HepG2 (cell line): Measurements from ENCODE around the gene GOLGA7B. TPM values are rescaled to one million over a fixed set of nuclear protein-coding genes. Genes with fewer than 3 reads are reported as not detected.

Experiments used
- ATAC-seq: fragments of 200-7000 bp; cut with Tn5 transposase; 3 replicates; pipeline ENCODE4 v1.9.1; 2020; ENCODE audit warnings: mild to moderate bottlenecking, moderate library complexity
- BruUV-seq: library from RNA; stranded (reverse); fragments of 400-500 nt; replicated peaks from 2 replicates; lab custom pipeline; 2021; lab: Mats Ljungman, UMichigan
- CTCF ChIA-PET: fragments of 300-600 bp; formaldehyde crosslinking; extraction: SDS; loops from one replicate; lab custom pipeline; 2021; ENCODE audit warnings: low total read pairs, inconsistent platforms, low intra/inter-chr PET ratio; lab: Yijun Ruan, JAX
- POLR2A ChIA-PET: fragments of 350-600 bp; sonication (Branson Sonifier 250); formaldehyde crosslinking; loops from one replicate; lab custom pipeline; 2020; ENCODE audit warnings: antibody characterized with exemption, inconsistent platforms; lab: Yijun Ruan, JAX
- DNase-seq: peaks from one replicate; pipeline ENCODE4 v3.0.0-alpha.2; 2015; ENCODE audit warnings: low spot score
- FAIRE-seq: peaks from 3 replicates; lab custom pipeline; 2011; peaks lifted over from hg19 to GRCh38; lab: Jason Lieb, UNC
- H2AFZ ChIP-seq: one replicate; pipeline ENCODE4 v1.6.1; 2011; ENCODE audit warnings: low read length, inconsistent platforms
- H3K27ac ChIP-seq: fragments of 300-600 bp; 3 replicates; pipeline ENCODE4 v1.8.0; 2011; ENCODE audit warnings: mixed run types, mild to moderate bottlenecking, mixed read lengths, low read length, inconsistent platforms; ENCODE audit not compliant: insufficient read depth; ENCODE audit errors: extremely low read length
- H3K27me3 ChIP-seq, 2 experiments: fragments of 200-600 bp in 1 of 2; 2 replicates in 1 of 2; 3 replicates in 1 of 2; pipeline versions ENCODE4 v1.6.0 to v1.8.0; 2011; ENCODE audit warnings: low read length in 2 of 2, mild to moderate bottlenecking in 2 of 2, moderate library complexity in 2 of 2, inconsistent platforms in 1 of 2; ENCODE audit not compliant: insufficient read depth in 2 of 2, control insufficient read depth in 1 of 2
- H3K36me3 ChIP-seq, 2 experiments: fragments of 200-600 bp in 1 of 2; replicated peaks in 1 of 2; 2 replicates in 1 of 2; 3 replicates in 1 of 2; pipeline versions ENCODE4 v1.5.1 to v1.8.0; 2011; ENCODE audit warnings: low read length in 2 of 2, inconsistent platforms in 1 of 2; ENCODE audit not compliant: insufficient read depth in 2 of 2, control insufficient read depth in 1 of 2
- H3K4me1 ChIP-seq: 2 replicates; pipeline ENCODE4 v1.5.1; 2012; ENCODE audit warnings: low read length, inconsistent platforms; ENCODE audit not compliant: insufficient read depth
- H3K4me2 ChIP-seq: 2 replicates; pipeline ENCODE4 v1.6.0; 2011; ENCODE audit warnings: low read depth, low read length, inconsistent platforms
- H3K4me3 ChIP-seq, 3 experiments: fragments of 200-600 bp in 1 of 3; sonication (generic), shearing (Covaris generic) in 1 of 3; replicated peaks in 1 of 3; 2 replicates each; pipeline ENCODE4 v1.5.1; 2011 to 2016; ENCODE audit warnings: low read length in 3 of 3, inconsistent platforms in 2 of 3, low read depth in 2 of 3, mild to moderate bottlenecking in 2 of 3, control low read depth in 1 of 3, mixed read lengths in 1 of 3; ENCODE audit not compliant: insufficient read depth in 1 of 3
- H3K79me2 ChIP-seq: one replicate; pipeline ENCODE4 v1.6.1; 2011; ENCODE audit warnings: low read length, inconsistent platforms; ENCODE audit not compliant: insufficient read depth
- H3K9ac ChIP-seq: 2 replicates; pipeline ENCODE4 v1.6.0; 2011; ENCODE audit warnings: mild to moderate bottlenecking, low read depth, low read length, inconsistent platforms; ENCODE audit not compliant: insufficient read depth
- H3K9me3 ChIP-seq: 2 replicates; pipeline ENCODE4 v1.5.1; 2012; ENCODE audit warnings: mild to moderate bottlenecking, low read length
- H4K20me1 ChIP-seq: 2 replicates; pipeline ENCODE4 v1.6.0; 2011; ENCODE audit warnings: inconsistent platforms, mild to moderate bottlenecking, low read length, moderate library complexity; ENCODE audit not compliant: insufficient read depth
- KDM1A ChIP-seq: IDR thresholded peaks from 2 replicates; pipeline ENCODE4 v1.6.1; 2016; ENCODE audit warnings: missing compliant biosample characterization
- TEAD3 ChIP-seq: optimal IDR thresholded peaks from 2 replicates; pipeline ENCODE3; 2016; ENCODE audit warnings: borderline replicate concordance
- ZNF10 ChIP-seq: sonication (generic); formaldehyde crosslinking; IDR thresholded peaks from 2 replicates; pipeline ENCODE4 v1.4.0; 2020; ENCODE audit warnings: mild to moderate bottlenecking, low read depth, missing genetic modification reagents, borderline replicate concordance
- ZNF12 ChIP-seq: sonication (generic); formaldehyde crosslinking; IDR thresholded peaks from 2 replicates; pipeline ENCODE4 v1.5.0; 2020; ENCODE audit warnings: missing genetic modification reagents
- ZNF333 ChIP-seq: sonication (generic); formaldehyde crosslinking; IDR thresholded peaks from 2 replicates; pipeline ENCODE4 v1.4.0; 2020; ENCODE audit warnings: mild to moderate bottlenecking, missing genetic modification reagents, borderline replicate concordance
- WGBS: methylation state at CpG from one replicate; pipeline ENCODE4 v1.1.6; 2017; ENCODE audit warnings: low lambda C conversion rate; 5-methylcytosine and 5-hydroxymethylcytosine counted together
- in situ Hi-C: cut with HindIII; loops from 2 replicates; pipeline ENCODE4 v1.10.0; 2017; ENCODE audit warnings: low pct_unique_long_range_greater_than_20kb; ENCODE audit not compliant: extremely low pct_ligation_motif_present
- intact Hi-C: fragments of 100-400 bp; cut with micrococcal nuclease; formaldehyde crosslinking; loops from one replicate; pipeline ENCODE4 v1.10.0; 2022; ENCODE audit not compliant: unreplicated experiment
- polyA plus RNA-seq, 8 experiments: library from polyadenylated mRNA; depleted of rRNA in 3 of 8; stranded (reverse) in 7 of 8; unstranded in 1 of 8; fragments of >200 nt; fragmentation: Illumina TruSeq in 4 of 8; extraction: Trizol in 4 of 8; gene quantifications; 2 replicates each; pipeline versions ENCODE4 v1.2.1 to v1.2.3, GENCODE V29; 2011 to 2016; ENCODE audit warnings: low read depth in 4 of 8, missing spikeins in 1 of 8, mixed read lengths in 1 of 8; ENCODE audit not compliant: insufficient read depth in 1 of 8
- total RNA-seq, 5 experiments: library from RNA; depleted of rRNA; stranded (reverse); fragments of >200 nt; fragmentation: Illumina TruSeq; extraction: Trizol; gene quantifications; 2 replicates each; pipeline ENCODE4 v1.2.3, GENCODE V29; 2016; ENCODE audit warnings: low read depth in 1 of 5
- TF ChIP-seq, protein P1 (sequence below): sonication (generic); formaldehyde crosslinking; IDR thresholded peaks from 2 replicates; pipeline ENCODE4 v1.9.0; 2021; ENCODE audit warnings: missing genetic modification reagents, borderline replicate concordance
- TF ChIP-seq, protein P2 (sequence below): sonication (generic); formaldehyde crosslinking; IDR thresholded peaks from 2 replicates; pipeline ENCODE4 v1.5.0; 2020; ENCODE audit warnings: mild to moderate bottlenecking, missing genetic modification reagents, borderline replicate concordance
- TF ChIP-seq, protein P3 (sequence below): IDR thresholded peaks from 2 replicates; pipeline ENCODE4 v1.6.1; 2016; ENCODE audit warnings: low read depth, missing genetic modification reagents, missing compliant biosample characterization

Gene GOLGA7B
- total and polyA plus RNA-seq, 2 of the 13 experiments (the other 11 are each of a cell fraction or from before 2014, with no cell fraction given): not detected

DNA sequence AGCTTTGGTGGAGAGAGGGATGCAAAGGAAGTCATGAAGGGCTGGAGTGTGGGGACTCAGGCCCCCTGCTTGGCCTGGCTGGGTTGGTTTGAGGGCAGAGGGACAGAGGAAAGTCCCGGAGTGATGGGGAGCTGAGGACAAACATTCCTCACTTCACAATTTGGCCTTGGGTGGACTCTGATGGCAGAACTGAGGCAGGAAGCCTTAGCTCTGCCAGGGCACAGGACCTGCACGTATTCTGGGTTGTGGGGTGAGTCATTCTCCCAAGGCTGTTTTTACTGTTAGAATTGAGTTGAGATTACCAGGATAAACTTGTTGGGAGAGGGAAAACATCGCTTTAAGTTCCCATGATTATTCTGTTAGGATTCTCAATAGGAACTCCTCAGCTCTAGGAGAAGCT lies 2.6 kb downstream of the GOLGA7B start:
- H3K4me1 ChIP-seq: no peaks in the 10 kb centered on the region
- in situ Hi-C loops: no loop called here
- no peak overlapping the region for H2AFZ ChIP-seq

More for the DNA sequence above, 2.6 kb downstream of the GOLGA7B start:
- H4K20me1 ChIP-seq: 0 out of 2 replicates have a peak, but pooled peaks cover 3% of the 10 kb centered on the region
- DNase-seq (no peak), FAIRE-seq (no peak), ATAC-seq (no peak)
- ChIA-PET POLR2A (no interaction called here), CTCF (no interaction called here)
- H3K9me3 ChIP-seq: no peaks in the 10 kb centered on the region
- no peak overlapping the region for H3K9ac ChIP-seq
- H3K4me3 ChIP-seq: no peak overlapping the region
- peaks cover 0 to 22% of the 10 kb centered on the region in 2 experiments; a peak in 3 of 5 replicates for H3K27me3 ChIP-seq
- H3K4me2 ChIP-seq: no peak overlapping the region
- no peaks in the 10 kb centered on the region for H3K79me2 ChIP-seq
- no TSS peak for BruUV-seq
- no peak overlapping the region for H3K27ac ChIP-seq
- H3K36me3 ChIP-seq: no peaks in the 10 kb centered on the region
- WGBS: 1% methylated on average over 3 of the region's 3 CpGs
- intact Hi-C loops: no loop called here
- TF ChIP-seq, protein P1, sequence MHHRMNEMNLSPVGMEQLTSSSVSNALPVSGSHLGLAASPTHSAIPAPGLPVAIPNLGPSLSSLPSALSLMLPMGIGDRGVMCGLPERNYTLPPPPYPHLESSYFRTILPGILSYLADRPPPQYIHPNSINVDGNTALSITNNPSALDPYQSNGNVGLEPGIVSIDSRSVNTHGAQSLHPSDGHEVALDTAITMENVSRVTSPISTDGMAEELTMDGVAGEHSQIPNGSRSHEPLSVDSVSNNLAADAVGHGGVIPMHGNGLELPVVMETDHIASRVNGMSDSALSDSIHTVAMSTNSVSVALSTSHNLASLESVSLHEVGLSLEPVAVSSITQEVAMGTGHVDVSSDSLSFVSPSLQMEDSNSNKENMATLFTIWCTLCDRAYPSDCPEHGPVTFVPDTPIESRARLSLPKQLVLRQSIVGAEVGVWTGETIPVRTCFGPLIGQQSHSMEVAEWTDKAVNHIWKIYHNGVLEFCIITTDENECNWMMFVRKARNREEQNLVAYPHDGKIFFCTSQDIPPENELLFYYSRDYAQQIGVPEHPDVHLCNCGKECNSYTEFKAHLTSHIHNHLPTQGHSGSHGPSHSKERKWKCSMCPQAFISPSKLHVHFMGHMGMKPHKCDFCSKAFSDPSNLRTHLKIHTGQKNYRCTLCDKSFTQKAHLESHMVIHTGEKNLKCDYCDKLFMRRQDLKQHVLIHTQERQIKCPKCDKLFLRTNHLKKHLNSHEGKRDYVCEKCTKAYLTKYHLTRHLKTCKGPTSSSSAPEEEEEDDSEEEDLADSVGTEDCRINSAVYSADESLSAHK (CRISPR knock-in tag): no peak
- TF ChIP-seq KDM1A (CRISPR knock-in tag): no peak
- TF ChIP-seq ZNF333 (CRISPR knock-in tag): no peak
- no peak for TF ChIP-seq ZNF12 (CRISPR knock-in tag)
- TF ChIP-seq, protein P2, sequence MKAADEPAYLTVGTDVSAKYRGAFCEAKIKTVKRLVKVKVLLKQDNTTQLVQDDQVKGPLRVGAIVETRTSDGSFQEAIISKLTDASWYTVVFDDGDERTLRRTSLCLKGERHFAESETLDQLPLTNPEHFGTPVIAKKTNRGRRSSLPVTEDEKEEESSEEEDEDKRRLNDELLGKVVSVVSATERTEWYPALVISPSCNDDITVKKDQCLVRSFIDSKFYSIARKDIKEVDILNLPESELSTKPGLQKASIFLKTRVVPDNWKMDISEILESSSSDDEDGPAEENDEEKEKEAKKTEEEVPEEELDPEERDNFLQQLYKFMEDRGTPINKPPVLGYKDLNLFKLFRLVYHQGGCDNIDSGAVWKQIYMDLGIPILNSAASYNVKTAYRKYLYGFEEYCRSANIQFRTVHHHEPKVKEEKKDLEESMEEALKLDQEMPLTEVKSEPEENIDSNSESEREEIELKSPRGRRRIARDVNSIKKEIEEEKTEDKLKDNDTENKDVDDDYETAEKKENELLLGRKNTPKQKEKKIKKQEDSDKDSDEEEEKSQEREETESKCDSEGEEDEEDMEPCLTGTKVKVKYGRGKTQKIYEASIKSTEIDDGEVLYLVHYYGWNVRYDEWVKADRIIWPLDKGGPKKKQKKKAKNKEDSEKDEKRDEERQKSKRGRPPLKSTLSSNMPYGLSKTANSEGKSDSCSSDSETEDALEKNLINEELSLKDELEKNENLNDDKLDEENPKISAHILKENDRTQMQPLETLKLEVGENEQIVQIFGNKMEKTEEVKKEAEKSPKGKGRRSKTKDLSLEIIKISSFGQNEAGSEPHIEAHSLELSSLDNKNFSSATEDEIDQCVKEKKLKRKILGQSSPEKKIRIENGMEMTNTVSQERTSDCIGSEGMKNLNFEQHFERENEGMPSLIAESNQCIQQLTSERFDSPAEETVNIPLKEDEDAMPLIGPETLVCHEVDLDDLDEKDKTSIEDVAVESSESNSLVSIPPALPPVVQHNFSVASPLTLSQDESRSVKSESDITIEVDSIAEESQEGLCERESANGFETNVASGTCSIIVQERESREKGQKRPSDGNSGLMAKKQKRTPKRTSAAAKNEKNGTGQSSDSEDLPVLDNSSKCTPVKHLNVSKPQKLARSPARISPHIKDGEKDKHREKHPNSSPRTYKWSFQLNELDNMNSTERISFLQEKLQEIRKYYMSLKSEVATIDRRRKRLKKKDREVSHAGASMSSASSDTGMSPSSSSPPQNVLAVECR (CRISPR knock-in tag): no peak
- TF ChIP-seq, protein P3, sequence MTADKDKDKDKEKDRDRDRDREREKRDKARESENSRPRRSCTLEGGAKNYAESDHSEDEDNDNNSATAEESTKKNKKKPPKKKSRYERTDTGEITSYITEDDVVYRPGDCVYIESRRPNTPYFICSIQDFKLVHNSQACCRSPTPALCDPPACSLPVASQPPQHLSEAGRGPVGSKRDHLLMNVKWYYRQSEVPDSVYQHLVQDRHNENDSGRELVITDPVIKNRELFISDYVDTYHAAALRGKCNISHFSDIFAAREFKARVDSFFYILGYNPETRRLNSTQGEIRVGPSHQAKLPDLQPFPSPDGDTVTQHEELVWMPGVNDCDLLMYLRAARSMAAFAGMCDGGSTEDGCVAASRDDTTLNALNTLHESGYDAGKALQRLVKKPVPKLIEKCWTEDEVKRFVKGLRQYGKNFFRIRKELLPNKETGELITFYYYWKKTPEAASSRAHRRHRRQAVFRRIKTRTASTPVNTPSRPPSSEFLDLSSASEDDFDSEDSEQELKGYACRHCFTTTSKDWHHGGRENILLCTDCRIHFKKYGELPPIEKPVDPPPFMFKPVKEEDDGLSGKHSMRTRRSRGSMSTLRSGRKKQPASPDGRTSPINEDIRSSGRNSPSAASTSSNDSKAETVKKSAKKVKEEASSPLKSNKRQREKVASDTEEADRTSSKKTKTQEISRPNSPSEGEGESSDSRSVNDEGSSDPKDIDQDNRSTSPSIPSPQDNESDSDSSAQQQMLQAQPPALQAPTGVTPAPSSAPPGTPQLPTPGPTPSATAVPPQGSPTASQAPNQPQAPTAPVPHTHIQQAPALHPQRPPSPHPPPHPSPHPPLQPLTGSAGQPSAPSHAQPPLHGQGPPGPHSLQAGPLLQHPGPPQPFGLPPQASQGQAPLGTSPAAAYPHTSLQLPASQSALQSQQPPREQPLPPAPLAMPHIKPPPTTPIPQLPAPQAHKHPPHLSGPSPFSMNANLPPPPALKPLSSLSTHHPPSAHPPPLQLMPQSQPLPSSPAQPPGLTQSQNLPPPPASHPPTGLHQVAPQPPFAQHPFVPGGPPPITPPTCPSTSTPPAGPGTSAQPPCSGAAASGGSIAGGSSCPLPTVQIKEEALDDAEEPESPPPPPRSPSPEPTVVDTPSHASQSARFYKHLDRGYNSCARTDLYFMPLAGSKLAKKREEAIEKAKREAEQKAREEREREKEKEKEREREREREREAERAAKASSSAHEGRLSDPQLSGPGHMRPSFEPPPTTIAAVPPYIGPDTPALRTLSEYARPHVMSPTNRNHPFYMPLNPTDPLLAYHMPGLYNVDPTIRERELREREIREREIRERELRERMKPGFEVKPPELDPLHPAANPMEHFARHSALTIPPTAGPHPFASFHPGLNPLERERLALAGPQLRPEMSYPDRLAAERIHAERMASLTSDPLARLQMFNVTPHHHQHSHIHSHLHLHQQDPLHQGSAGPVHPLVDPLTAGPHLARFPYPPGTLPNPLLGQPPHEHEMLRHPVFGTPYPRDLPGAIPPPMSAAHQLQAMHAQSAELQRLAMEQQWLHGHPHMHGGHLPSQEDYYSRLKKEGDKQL (CRISPR knock-in tag): no peak
- no peak for TF ChIP-seq ZNF10 (CRISPR knock-in tag)
- TF ChIP-seq TEAD3: no peak
